Measurements from ENCODE around the gene RNF125.

- TF ChIP-seq CHD2 (IDR thresholded peaks at IDR 0.05; ENCODE audit: borderline replicate concordance, low read depth, low read length): no peak
- TF ChIP-seq PAX5 (IDR thresholded peaks at IDR 0.05; ENCODE audit: borderline replicate concordance, low read depth, low read length): no peak
- no peak for TF ChIP-seq EZH2 (IDR thresholded peaks at IDR 0.05; ENCODE audit: borderline replicate concordance, control insufficient read depth, low read depth, low read length)
- no peak for TF ChIP-seq CTCF (IDR thresholded peaks at IDR 0.05 in 2 of 3, conservative IDR thresholded peaks at IDR 0.05 in 1 of 3; ENCODE audit: control insufficient read depth in 2 of 3, extremely low read depth in 1 of 3, insufficient read depth in 1 of 3, low read depth in 3 of 3, low read length in 3 of 3)
- no peak for TF ChIP-seq FOS (IDR thresholded peaks at IDR 0.05; ENCODE audit: borderline replicate concordance, extremely low read depth, insufficient read length)
- no peak for TF ChIP-seq HDAC2 (IDR thresholded peaks at IDR 0.05)
- no peak for TF ChIP-seq ZNF687 (IDR thresholded peaks at IDR 0.05)
- TF ChIP-seq NR2C1 (IDR thresholded peaks at IDR 0.05): no peak
- TF ChIP-seq TCF3 (IDR thresholded peaks at IDR 0.05; ENCODE audit: borderline replicate concordance, insufficient read depth, low read depth, low read length): no peak
These were observed 103.4 kb downstream of the RNF125 start for GRCh38 chr18:32122039-32122438.

Data from GM12878 (cell line).